Measurements from ENCODE around the gene DYNC1LI2. TPM values are rescaled to one million over a fixed set of nuclear protein-coding genes. Genes with fewer than 3 reads are reported as not detected.
"Not testable (repeated sequence)": the region's sequence is repeated elsewhere in the genome, so short reads cannot be mapped to it uniquely, and the experiment has no call there.

The DYNC1LI2 gene
- total RNA-seq, 1 donor from 2014 or later = 122 TPM

GRCh38 chr16:66690106-66690847 is 61.1 kb downstream of the DYNC1LI2 start:
- Histone ChIP-seq H3K4me1 (peaks cover 10% of the 10 kb centered on the region), H3K27me3 (no peaks in the 10 kb centered on the region), H3K4me3 (no peak overlapping the region), H3K9me3 (no peaks in the 10 kb centered on the region), H3K27ac (no peak overlapping the region), H3K36me3 (no peaks in the 10 kb centered on the region)
- DNase-seq (no peak), ATAC-seq (no peak)
- TF ChIP-seq CTCF (IDR thresholded peaks at IDR 0.05) = no peak
- intact Hi-C loops (cut with DNase I) = no loop called here

GRCh38 chr16:66689282-66689681 is 62.1 kb downstream of the DYNC1LI2 start:
- Histone ChIP-seq H3K27me3 (no peaks in the 10 kb centered on the region), H3K9me3 (no peaks in the 10 kb centered on the region), H3K4me1 (peaks cover 5% of the 10 kb centered on the region), H3K36me3 (no peaks in the 10 kb centered on the region), H3K27ac (no peak overlapping the region), H3K4me3 (no peak overlapping the region)
- ATAC-seq (no peak), DNase-seq (no peak)
- TF ChIP-seq CTCF (IDR thresholded peaks at IDR 0.05) = no peak
- intact Hi-C loops (cut with DNase I) = no loop called here

- Histone ChIP-seq H3K4me1 (no peaks in the 10 kb centered on the region), H3K9me3 (no peaks in the 10 kb centered on the region), H3K4me3 (no peak overlapping the region), H3K27ac (no peak overlapping the region), H3K27me3 (no peaks in the 10 kb centered on the region), H3K36me3 (no peaks in the 10 kb centered on the region)
- no peak for ATAC-seq
- no peak for TF ChIP-seq CTCF (IDR thresholded peaks at IDR 0.05)
- intact Hi-C loops (cut with DNase I) = no loop called here
- no peak for DNase-seq
Observed at GRCh38 chr16:66687906-66688625, 63.3 kb downstream of the DYNC1LI2 start.

- H3K27ac ChIP-seq; intact Hi-C loops (cut with DNase I); ATAC-seq; H3K4me3 ChIP-seq; H3K4me1 ChIP-seq; DNase-seq; H3K36me3 ChIP-seq; H3K27me3 ChIP-seq; H3K9me3 ChIP-seq: not testable (repeated sequence)
Observed at GRCh38 chr16:66685501-66686115, 65.8 kb downstream of the DYNC1LI2 start.

- ATAC-seq (no peak), DNase-seq (no peak)
- Histone ChIP-seq H3K9me3 (no peaks in the 10 kb centered on the region), H3K4me1 (no peaks in the 10 kb centered on the region), H3K27me3 (no peaks in the 10 kb centered on the region), H3K4me3 (no peak overlapping the region), H3K36me3 (no peaks in the 10 kb centered on the region), H3K27ac (no peak overlapping the region)
- intact Hi-C loops (cut with DNase I) = no loop called here
- no peak for TF ChIP-seq CTCF (IDR thresholded peaks at IDR 0.05)
Observed at GRCh38 chr16:66682271-66682670, 69.1 kb downstream of the DYNC1LI2 start.

GRCh38 chr16:66681676-66682075 is 69.7 kb downstream of the DYNC1LI2 start:
- no peak for ATAC-seq
- no peak for DNase-seq
- Histone ChIP-seq H3K4me1 (no peaks in the 10 kb centered on the region), H3K27me3 (no peaks in the 10 kb centered on the region), H3K27ac (no peak overlapping the region), H3K36me3 (no peaks in the 10 kb centered on the region), H3K9me3 (no peaks in the 10 kb centered on the region), H3K4me3 (no peak overlapping the region)
- no peak for TF ChIP-seq CTCF (IDR thresholded peaks at IDR 0.05)
- intact Hi-C loops (cut with DNase I) = no loop called here
